Activated CD4-positive, alpha-beta T cell treated with anti-CD3 and anti-CD28 coated beads for 1 hour (primary cell): ENCODE measurements around the gene SLC2A13.
"Not testable (repeated sequence)": the region's sequence is repeated elsewhere in the genome, so short reads cannot be mapped to it uniquely, and the experiment has no call there.

Experiments
- DNase-seq: peaks from one replicate; pipeline ENCODE4 v3.0.0-alpha.2; 2020

The SLC2A13 gene

GRCh38 chr12:40034156-40034555 is 71.7 kb downstream of the SLC2A13 start:
- no peak for DNase-seq

- no peak for DNase-seq
Observed at GRCh38 chr12:40033242-40033630, 72.6 kb downstream of the SLC2A13 start.

DNA sequence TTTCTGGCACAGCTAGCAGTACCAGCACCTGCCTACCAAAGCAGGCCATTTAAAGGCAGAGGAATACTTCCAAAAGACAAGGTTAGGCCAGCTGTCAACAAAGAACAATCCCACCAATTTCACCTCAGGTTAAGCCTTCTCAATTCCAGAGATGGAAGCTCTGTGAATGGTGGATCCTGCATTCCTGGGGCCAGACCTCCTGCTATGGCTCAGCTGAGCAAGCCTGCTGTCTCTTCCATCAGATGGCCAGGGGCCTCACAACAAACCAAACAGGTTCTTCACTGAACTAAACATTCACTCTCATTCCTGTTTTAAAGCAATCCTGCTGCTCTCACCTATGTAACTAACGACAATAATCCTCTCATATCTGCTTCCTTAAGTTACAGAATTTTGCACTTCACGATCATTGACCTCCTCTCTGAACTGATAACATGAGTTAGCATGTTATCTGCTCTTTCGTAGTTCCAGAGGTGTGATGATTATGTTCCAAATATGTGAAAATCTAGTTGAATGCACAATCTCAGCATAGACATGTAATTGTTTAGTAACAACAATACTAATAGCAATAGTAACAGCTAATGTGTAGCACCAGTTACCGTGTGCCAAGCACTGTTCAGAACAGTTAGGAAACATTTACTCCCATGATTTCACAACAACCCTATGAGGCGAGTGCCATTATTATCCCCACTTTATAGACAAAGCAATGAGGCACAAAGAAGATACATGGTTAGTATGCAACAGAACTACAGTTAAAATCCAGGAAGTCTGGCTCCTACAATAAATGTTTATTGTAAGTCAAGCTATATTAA is 73.2 kb downstream of the SLC2A13 start:
- no peak for DNase-seq

GRCh38 chr12:40031965-40032364 is 73.9 kb downstream of the SLC2A13 start:
- DNase-seq: no peak

DNA sequence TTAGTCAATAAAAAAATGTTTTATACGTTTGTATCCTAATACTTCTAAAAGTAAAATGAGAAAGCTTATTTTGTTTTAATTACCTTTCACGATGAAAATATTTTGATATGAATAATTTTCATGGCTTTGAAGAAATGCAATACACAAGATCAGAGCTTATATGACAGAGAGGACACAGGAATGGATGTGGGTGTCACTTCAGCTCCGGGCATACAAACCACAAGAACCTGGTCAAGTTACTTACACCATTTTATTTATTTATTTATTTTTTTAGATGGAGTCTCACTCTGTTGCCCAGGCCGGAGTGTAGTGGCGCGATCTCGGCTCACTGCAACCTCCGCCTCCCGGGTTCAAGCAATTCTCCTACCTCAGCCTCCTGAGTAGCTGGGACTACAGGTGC is 74.9 kb downstream of the SLC2A13 start:
- DNase-seq: not testable (repeated sequence)

DNA sequence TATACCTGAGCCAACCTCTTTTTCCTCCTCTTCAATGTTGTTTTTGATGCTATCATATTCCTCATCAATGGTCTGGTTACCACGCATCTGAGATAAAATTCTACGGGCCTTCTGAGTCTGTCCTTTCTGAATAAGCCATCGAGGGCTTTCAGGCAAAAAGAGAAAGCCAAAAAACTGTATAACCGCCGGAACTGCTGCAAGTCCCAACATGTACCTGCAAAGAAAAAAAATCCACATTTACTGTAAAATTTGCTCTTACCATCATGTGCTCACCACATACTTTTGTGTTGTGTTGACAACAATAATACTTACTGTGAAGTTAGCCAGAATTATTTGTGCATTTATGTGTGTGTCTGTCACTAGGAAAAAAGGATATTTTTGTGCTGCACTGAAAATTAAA is 77.6 kb downstream of the SLC2A13 start:
- no peak for DNase-seq

DNA sequence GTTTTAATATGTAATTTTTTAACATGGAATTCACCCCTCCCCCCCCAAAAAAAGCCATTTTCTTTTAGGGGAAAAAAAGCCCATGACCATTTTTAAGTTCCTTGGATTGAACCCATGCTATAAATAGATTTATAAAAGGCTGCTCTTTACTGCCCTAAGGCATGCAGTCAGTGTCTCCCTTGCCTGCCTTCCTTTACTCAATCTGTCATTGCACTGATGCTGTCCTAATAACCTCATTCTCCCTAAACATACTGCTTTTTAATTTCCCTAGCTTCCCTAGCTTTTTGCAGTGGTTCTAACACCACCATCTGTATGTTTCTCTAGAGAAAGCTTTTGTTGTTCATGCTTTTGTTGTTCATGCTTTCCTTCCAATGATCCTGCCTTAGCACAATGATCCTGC is 83.0 kb downstream of the SLC2A13 start:
- no peak for DNase-seq

DNA sequence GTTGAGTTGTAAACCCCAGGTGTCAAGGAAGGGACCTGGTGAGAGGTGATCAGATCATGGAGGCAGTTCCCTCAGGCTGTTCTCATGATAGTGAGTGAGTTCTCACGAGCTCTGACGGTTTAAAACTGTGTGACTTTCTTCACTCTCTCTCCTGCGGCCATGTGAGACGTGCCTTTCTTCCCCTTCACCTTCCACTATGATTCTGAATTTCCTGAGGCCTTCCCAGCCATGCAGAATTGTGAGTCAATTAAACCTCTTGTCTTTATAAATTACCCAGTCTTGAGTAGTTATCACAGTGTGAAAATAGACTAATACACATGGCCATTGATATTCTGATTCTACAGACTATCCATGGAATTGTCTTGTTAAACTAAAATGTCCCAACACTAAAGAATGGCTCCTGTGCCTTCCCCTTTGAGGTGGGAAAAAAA is 85.6 kb downstream of the SLC2A13 start:
- DNase-seq: no peak

- no peak for DNase-seq
Observed at GRCh38 chr12:40017488-40017887, 88.4 kb downstream of the SLC2A13 start.

DNA sequence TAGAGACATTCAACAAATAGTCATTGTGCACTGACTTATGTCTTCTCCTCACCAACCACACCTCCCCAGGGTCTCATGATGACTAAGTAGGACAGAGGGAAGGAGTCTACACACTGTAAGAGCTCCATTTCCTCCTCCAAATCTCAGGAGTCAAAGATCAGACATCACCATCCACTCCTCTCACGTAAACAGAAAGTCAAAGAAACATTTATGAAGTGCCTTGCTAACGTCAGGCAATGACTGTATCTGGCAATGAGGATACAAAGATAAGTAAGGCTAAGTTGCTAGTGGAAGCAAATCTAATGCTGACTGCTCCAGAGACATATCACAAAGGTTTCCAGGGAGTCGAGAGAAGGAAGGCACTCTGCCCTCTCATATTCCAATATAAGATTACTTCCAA is 88.9 kb downstream of the SLC2A13 start:
- DNase-seq: no peak

GRCh38 chr12:40015881-40016280 is 90.0 kb downstream of the SLC2A13 start:
- DNase-seq: no peak

GRCh38 chr12:40015345-40015744 is 90.5 kb downstream of the SLC2A13 start:
- no peak for DNase-seq

GRCh38 chr12:40013847-40014246 is 92.0 kb downstream of the SLC2A13 start:
- DNase-seq: no peak

DNA sequence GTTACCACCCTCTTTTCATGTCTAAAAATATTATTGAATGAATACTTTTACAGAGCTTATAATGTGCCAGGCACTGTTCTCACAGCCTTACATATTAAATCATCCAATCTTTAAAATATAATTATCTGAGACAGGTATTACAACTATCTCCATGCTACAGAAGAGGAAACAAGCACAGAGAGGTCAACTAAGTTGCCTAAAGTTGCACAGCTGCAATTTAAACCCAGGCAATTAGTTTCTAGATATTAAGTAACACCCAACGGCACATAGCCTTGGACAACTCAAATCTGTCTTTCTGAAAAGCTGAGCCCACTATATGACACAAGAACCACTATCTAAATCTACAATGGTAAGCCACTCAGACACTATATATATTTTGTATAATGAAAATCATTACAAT is 92.6 kb downstream of the SLC2A13 start:
- DNase-seq: no peak

DNA sequence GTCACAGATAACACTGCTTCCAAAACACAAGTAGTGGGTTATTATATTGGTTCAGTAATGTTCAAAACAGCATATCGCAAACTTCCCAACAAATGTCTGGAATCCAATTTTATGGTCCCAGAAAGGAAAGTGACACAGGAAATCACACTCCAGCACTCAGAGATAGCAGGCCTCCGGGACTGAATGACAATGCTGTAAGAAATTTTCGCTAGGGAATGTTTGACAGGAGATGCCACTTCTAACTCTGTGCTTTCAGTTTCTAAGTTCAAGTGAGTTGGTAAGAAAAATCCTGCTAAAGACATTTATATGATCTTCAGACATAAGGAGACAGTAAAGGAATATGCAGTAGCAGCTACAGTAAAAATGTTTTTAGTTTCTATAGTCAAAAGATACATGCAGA is 93.2 kb downstream of the SLC2A13 start:
- no peak for DNase-seq

- no peak for DNase-seq
Observed at GRCh38 chr12:40011775-40012129, 94.1 kb downstream of the SLC2A13 start.

GRCh38 chr12:40010899-40011774 is 94.7 kb downstream of the SLC2A13 start:
- DNase-seq: no peak

- no peak for DNase-seq
Observed at GRCh38 chr12:40002178-40003169, 103.4 kb downstream of the SLC2A13 start.

DNA sequence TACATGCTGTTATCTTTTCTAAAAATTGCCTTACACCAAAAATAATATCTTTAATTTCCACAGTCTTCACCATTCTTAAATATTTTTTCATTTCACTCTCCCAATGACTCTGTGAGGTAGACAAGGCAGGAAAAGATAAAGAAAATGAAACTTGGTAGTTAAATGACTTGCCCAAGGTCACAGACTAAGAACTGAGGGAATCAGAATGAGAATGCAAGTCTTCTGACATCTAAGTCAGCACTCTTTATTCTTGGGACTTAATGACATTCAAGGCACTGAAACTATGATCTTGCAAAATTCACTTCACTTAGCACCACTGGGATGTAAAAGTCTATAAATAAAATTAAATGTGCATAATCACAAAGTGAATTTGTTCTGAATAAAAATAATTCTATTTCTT is 104.5 kb downstream of the SLC2A13 start:
- DNase-seq: no peak

DNA sequence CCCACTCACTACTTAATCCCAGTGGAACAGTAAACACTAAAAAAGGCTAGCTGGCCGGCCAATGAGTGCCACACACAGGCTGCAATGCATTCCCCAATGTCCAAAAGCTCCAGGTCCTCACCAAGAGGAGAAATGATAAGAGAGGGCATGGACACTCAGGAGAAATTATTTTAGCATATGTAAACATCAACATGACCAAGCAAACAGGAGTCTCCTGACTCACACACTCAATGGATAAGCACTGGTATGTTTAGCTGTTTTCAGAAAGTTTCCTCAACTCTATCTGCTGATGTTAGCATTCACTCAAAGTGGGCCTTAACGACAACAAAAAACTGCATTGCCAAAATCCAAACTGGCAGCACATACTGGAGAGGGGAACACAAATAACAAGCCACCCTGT is 105.0 kb downstream of the SLC2A13 start:
- DNase-seq: no peak

- DNase-seq: no peak
Observed at GRCh38 chr12:39993268-39993667, 112.6 kb downstream of the SLC2A13 start.

DNA sequence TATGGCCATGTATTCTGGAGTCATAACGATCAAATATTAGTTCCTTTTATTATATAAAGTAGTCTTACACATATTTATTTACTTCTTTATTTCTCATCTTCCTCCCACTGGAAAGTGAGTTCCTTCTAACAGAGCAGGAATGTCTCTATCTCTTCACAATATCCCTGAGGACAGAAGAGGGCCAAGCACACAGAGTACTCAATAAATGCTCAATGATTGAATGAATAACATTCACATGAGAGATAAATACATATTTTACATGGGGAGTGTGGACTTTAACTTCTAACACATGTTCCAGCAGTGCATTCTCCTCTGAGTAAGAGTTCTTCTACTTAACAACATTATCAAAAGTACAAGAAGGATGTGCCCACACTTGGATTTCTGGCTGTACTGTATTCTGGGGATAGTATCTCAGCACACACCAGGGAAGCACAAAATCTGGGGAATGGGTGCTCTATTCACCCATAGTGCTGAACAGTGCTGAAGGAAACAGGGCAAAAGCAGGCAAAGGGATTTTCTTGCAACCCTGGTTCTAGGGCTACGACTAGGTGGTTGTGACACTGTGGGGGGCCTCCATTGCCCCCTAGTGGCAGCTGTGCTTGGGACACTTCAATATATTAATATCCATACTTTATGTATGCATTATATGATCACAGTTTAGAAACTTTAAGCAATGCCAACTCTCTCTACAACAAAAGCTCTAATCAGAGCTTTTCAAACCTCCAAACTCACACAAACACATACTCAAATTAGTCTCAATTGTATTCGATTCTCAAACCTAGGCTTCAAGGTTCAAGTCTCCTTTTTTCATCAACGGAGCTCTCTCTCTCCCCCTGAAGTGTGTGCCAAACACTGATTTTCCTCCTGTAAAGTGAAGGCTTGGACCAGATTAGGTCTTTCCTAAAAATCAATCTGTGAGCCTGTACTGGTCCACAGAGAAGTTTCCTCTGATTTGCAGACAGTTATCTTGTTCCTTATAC is 115.5 kb downstream of the SLC2A13 start:
- DNase-seq: peak; percentile 22
